CD4-positive, alpha-beta T cell treated with Interleukin-2 at 100 ng/mL for 4 hours (primary cell): ENCODE results near the gene TPR.
"Not testable (repeated sequence)": the region's sequence is repeated elsewhere in the genome, so short reads cannot be mapped to it uniquely, and the experiment has no call there.

Source experiments
- DNase-seq: peaks from one replicate; pipeline ENCODE4 v3.0.0-alpha.2; 2020; ENCODE audit warnings: low spot score

The TPR gene

DNA sequence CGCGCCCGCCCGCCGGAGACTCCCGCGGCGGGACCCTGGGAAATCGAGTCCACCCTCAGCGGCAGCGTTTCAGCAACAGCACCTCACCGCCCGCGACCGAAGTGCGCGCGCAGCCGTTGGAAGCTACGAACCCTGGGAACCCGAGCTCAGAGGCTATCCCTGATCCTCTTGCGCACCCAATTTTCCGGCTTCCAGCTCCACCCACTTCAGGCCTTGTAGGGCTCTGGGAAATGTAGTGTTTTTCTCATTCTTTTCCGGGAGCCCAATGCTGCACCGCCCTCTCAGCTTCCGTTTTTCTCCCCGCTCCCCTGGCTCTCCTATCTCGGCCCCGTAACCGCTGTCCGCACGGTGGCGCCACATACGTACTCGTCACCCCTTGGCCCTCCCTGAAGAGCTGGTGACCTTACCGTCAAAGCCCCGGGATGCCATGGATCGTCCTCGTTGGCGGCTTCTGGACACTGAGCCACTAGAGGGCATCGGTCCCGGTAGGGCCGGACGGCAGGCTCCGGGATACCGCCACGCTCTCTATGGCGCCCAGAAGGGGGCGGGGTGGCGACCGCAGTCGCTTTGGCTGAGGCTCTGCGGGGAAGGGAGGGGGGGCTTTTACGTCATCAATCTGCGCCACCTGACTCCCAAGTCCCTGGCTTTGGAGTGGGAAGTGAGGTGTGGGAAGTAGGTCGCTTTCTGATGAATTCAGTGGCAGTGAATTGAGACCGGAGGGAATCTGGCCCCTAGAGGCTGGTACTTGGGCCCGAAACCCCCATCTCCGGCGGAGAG, at the start of gene TPR, which contains the start of gene ODR4:
Gene TPR (minus strand): TSS at position 102 of the 777 bp plus-strand sequence. CDS start 225 bp downstream, outside the sequence.
Gene ODR4 (plus strand): TSS at position 687 of the 777 bp plus-strand sequence. CDS start 3,948 bp downstream, outside the sequence.
- DNase-seq = peak; percentile 98

- DNase-seq = no peak
Observed at GRCh38 chr1:186424539-186424938, 49.5 kb upstream of the TPR start.

DNA sequence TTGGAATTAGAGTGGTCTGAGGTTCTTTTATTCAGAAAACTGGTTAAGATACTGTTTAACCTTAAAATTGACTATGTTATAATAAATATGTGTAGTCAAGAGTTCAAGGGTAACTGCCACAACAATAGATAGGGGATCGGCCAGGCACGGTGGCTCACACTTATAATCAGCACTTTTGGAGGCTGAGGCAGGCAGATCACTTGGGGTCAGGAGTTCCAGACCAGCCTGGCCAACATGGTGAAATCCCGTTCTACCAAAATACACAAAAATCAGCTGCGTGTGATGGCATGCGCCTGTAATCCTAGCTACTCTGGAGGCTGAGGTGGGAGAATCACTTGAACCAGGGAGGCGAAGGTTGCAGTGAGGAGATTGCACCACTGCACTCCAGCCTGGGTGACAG, 46.4 kb upstream of the TPR start:
- no peak for DNase-seq

DNA sequence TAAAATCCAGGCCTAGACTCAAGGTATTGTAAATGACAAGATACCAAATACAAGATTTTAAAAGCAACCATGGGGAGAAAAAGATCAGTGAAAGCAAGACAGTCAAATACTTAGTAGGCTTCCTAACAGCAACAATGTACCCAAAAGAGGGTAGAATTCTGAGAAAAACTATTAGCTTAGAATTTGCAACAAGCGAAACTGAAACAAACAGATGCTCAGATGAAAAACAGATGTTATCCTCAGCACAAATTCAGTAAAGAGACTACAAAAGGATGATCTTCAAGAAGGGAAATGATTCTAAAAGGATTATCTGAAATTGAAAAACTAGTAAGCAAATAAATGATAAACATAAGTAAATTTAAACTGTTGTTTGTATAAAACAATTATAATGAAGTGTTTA, 45.9 kb upstream of the TPR start:
- DNase-seq = peak; percentile 10

GRCh38 chr1:186420311-186420710, 45.3 kb upstream of the TPR start:
- DNase-seq = no peak

GRCh38 chr1:186418503-186418902, 43.5 kb upstream of the TPR start:
- no peak for DNase-seq

- DNase-seq = no peak
Observed at GRCh38 chr1:186413319-186413718, 38.3 kb upstream of the TPR start.

- DNase-seq = no peak
Observed at GRCh38 chr1:186409091-186409490, 34.0 kb upstream of the TPR start.

GRCh38 chr1:186404454-186405051, 29.5 kb upstream of the TPR start:
- peak; percentile 56 for DNase-seq

DNA sequence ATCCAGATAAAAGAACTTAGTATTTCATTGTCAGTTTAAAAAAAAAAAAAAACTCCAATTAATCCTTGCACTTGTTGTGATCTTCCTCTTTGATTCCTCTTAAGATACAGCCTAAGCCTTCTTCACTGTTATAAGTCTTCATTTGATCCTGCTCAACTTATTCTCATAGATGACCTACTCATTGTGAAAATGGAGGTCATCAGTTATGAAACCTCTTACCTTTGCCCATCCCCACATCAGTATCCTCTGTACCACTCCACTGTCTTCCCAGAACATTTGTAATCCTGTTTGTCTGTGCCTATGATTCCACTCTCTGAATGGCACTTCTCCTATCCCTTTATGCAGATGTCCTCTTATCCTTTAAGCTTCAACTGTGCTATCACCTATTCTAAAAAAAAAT, 28.6 kb upstream of the TPR start:
- no peak for DNase-seq

DNA sequence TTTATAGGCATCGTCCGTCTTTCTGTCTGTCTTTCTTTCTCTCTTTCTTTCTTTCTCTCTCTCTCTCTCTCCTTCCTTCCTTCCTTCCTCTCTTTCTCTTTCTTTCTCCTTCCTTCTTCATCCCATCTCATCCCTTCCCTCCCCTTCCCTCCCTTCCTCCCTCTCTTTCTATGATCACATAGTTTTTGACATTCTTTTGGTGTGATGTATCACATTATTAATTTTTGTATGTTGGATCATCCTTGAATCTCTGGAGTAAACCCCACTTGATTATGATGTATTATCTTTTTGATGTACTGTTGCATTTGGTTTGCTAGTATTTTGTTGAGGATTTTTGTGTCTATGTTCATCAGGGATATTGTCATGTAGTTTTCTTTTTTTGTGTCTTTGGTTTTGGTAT, 26.4 kb upstream of the TPR start:
- DNase-seq = not testable (repeated sequence)

DNA sequence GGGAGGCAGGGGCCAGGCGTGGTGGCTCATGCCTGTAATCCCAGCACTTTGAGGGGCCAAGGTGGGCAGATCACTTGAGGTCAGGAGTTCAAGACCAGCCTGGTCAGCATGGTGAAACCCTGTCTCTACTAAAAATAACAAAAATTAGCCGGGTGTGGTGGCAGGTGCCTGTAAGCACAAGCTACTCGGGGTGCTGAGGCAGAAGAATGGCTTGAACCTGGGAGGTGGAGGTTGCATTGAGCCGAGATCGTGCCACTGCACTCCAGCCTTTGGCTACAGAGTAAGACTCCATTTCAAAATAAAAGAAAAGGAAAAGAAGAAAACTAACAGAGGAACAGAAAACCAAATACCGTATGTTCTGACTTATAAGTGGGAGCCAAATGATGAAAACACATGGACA, 17.7 kb upstream of the TPR start:
- DNase-seq = not testable (repeated sequence)

GRCh38 chr1:186391841-186392240, 16.8 kb upstream of the TPR start:
- DNase-seq = peak; percentile 4

DNA sequence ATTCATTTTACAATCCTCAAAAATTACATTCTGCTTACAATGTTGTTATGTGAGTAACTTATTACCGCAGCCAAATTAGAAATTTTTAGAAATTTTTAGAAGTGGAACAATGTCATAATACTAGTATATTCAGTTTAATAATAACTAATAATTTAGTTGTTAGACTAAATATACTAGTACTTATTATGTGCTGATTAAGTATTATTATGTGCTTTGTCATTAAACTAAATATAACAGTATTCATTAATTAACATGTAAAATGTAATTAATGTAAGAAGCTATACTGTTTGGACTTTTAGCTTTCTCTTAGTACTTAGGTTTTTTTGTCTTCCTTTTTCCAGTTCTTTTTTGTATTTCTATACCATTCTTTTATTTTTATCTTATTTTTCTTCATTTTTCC, 15.9 kb upstream of the TPR start:
- no peak for DNase-seq

DNA sequence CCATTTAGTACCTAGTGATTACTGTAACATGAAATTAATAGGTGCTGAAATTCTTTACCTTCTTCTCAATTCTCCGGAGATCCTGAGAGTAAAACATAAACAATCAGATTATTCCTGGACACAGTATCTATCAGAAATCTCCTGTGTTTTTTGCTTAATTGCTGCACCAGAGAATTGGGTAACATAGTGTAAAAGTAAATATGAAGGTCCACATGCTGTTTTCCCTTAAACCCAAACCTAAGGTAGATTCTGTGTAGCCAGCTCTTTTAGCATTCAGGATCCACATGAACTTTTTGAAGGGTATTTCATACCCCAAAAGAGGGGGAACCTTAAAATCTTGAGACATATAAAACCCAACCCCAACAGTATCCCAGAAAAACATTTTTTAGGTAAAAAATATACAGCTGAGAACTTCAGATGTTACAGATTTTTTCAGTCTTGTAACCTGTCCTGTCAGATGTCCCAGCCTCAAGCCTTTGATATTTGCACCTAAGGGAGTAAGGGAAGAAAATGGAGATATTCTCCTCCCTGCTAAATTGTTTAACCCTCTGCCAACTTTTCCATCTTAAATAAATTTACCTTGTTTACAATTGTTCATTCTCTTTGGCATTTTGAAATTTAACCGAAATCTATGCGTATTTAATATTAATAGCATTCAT, 11.8 kb upstream of the TPR start:
- DNase-seq = no peak

DNA sequence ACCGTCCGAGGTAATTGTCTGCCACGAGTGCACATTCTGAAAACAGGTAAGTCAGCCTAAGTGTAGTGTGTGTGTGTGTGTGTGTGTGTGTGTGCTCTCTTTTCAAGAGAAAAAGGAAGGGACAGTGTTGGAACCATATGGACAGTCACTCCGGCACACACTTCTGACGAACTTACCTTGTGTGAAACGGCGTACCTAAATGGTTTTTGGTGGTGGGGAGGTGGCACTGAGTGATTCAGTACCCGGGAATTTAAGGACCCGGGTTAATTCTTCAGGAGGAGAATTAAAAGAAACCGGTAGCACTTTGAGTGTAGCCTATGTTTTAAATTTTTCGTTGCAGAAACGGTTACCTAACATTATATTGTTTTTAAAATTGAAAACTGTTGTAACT, 871 bp upstream of the TPR start:
- no peak for DNase-seq

GRCh38 chr1:186374303-186375151, 526 bp downstream of the TPR start:
- DNase-seq = peak; percentile 48

GRCh38 chr1:186347837-186348691, 27.0 kb downstream of the TPR start:
- DNase-seq = not testable (repeated sequence)

- no peak for DNase-seq
Observed at GRCh38 chr1:186340772-186341171, 34.3 kb downstream of the TPR start.

DNA sequence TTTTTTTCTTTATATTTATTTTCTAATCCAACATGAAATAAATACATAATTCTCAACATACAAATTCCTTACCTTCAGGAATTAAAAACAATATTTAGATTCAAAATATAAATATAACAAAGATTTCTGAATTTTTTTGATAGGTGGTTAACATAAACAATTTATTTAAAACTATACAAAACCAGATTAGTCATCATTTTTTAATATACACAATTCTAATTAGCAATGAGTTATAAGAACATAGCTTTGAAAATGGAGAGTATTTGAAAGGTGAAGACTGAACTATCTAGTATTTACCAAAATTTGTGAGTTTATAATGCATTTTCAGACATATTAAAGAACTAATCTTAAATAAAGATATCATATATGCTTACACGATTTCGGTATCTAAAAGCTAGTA, 37.5 kb downstream of the TPR start:
- no peak for DNase-seq

GRCh38 chr1:186330758-186331157, 44.3 kb downstream of the TPR start:
- no peak for DNase-seq
